HepG2 (cell line): ENCODE data around the gene CACNG7. TPM values are rescaled to one million over a fixed set of nuclear protein-coding genes. Genes with fewer than 3 reads are reported as not detected.

Experiments
- ATF7 ChIP-seq, 2 experiments: fragments of 450-650 bp in 1 of 2; sonication (generic) in 1 of 2; formaldehyde crosslinking in 1 of 2; IDR thresholded peaks; 2 replicates each; pipeline versions ENCODE4 v1.4.0 to v1.6.1; 2016 to 2020; ENCODE audit warnings: antibody characterized with exemption in 1 of 2, mild to moderate bottlenecking in 1 of 2, missing genetic modification reagents in 1 of 2
- ATRX ChIP-seq: sonication (generic); formaldehyde crosslinking; IDR thresholded peaks from 2 replicates; pipeline ENCODE4 v1.4.0; 2020; ENCODE audit warnings: missing genetic modification reagents, borderline replicate concordance
- NCOA5 ChIP-seq: sonication (generic); formaldehyde crosslinking; IDR thresholded peaks from 2 replicates; pipeline ENCODE4 v1.4.0; 2020; ENCODE audit warnings: missing genetic modification reagents
- NFE2 ChIP-seq: sonication (generic); formaldehyde crosslinking; IDR thresholded peaks from 2 replicates; pipeline ENCODE4 v1.4.0; 2020; ENCODE audit warnings: missing genetic modification reagents
- NFIC ChIP-seq: IDR thresholded peaks from 2 replicates; pipeline ENCODE4 v1.6.1; 2012; ENCODE audit warnings: mild to moderate bottlenecking, low read length, inconsistent platforms
- PAWR ChIP-seq: sonication (generic); formaldehyde crosslinking; IDR thresholded peaks from 2 replicates; pipeline ENCODE4 v1.4.0; 2020; ENCODE audit warnings: missing genetic modification reagents, mild to moderate bottlenecking, borderline replicate concordance
- SALL2 ChIP-seq: sonication (generic); formaldehyde crosslinking; IDR thresholded peaks from 2 replicates; pipeline ENCODE4 v1.8.1; 2023; ENCODE audit warnings: mild to moderate bottlenecking, missing genetic modification reagents, inconsistent platforms
- SOX6 ChIP-seq, 2 experiments: fragments of 450-650 bp in 1 of 2; sonication (generic) in 1 of 2; formaldehyde crosslinking in 1 of 2; IDR thresholded peaks; 2 replicates each; pipeline versions ENCODE4 v1.4.0 to v1.6.1; 2017 to 2020; ENCODE audit warnings: antibody characterized with exemption in 1 of 2, mild to moderate bottlenecking in 1 of 2, missing genetic modification reagents in 1 of 2
- TBX3 ChIP-seq: fragments of 450-650 bp; IDR thresholded peaks from 2 replicates; pipeline ENCODE4 v1.6.1; 2017; ENCODE audit warnings: antibody characterized with exemption, mild to moderate bottlenecking, inconsistent platforms, borderline replicate concordance
- TCF7L2 ChIP-seq: IDR thresholded peaks from 2 replicates; pipeline ENCODE4 v1.6.1; 2011; ENCODE audit warnings: mild to moderate bottlenecking, low read depth, low read length, moderate library complexity
- ZNF101 ChIP-seq: sonication (generic); formaldehyde crosslinking; IDR thresholded peaks from 2 replicates; pipeline ENCODE4 v1.4.0; 2020; ENCODE audit warnings: mild to moderate bottlenecking, low read depth, missing genetic modification reagents, borderline replicate concordance
- ZNF234 ChIP-seq: sonication (generic); formaldehyde crosslinking; conservative IDR thresholded peaks from 2 replicates; pipeline ENCODE4 v1.5.1; 2020; ENCODE audit warnings: mild to moderate bottlenecking, missing genetic modification reagents
- ZNF329 ChIP-seq: sonication (generic); formaldehyde crosslinking; IDR thresholded peaks from 2 replicates; pipeline ENCODE4 v1.9.0; 2021; ENCODE audit warnings: low read depth, mild to moderate bottlenecking, missing genetic modification reagents
- ZNF460 ChIP-seq: sonication (generic); formaldehyde crosslinking; IDR thresholded peaks from 2 replicates; pipeline ENCODE4 v1.5.1; 2020; ENCODE audit warnings: missing genetic modification reagents, mild to moderate bottlenecking, borderline replicate concordance
- ZNF558 ChIP-seq: sonication (generic); formaldehyde crosslinking; IDR thresholded peaks from 2 replicates; pipeline ENCODE4 v1.9.0; 2022; ENCODE audit warnings: mild to moderate bottlenecking, missing genetic modification reagents, borderline replicate concordance
- ZNF781 ChIP-seq: sonication (generic); formaldehyde crosslinking; IDR thresholded peaks from 2 replicates; pipeline ENCODE4 v1.5.1; 2020; ENCODE audit warnings: borderline replicate concordance, mild to moderate bottlenecking, missing genetic modification reagents; ENCODE audit errors: not compliant biosample characterization
- polyA plus RNA-seq, 8 experiments: library from polyadenylated mRNA; depleted of rRNA in 3 of 8; stranded (reverse) in 7 of 8; unstranded in 1 of 8; fragments of >200 nt; fragmentation: Illumina TruSeq in 4 of 8; extraction: Trizol in 4 of 8; gene quantifications; 2 replicates each; pipeline versions ENCODE4 v1.2.1 to v1.2.3, GENCODE V29; 2011 to 2016; ENCODE audit warnings: low read depth in 4 of 8, missing spikeins in 1 of 8, mixed read lengths in 1 of 8; ENCODE audit not compliant: insufficient read depth in 1 of 8
- total RNA-seq, 5 experiments: library from RNA; depleted of rRNA; stranded (reverse); fragments of >200 nt; fragmentation: Illumina TruSeq; extraction: Trizol; gene quantifications; 2 replicates each; pipeline ENCODE4 v1.2.3, GENCODE V29; 2016; ENCODE audit warnings: low read depth in 1 of 5
- TF ChIP-seq, protein P1 (sequence below): IDR thresholded peaks from 2 replicates; pipeline ENCODE4 v1.6.1; 2016; ENCODE audit warnings: low read depth, control low read depth
- TF ChIP-seq, protein P2 (sequence below): sonication (generic); formaldehyde crosslinking; IDR thresholded peaks from 2 replicates; pipeline ENCODE4 v1.5.0; 2020; ENCODE audit warnings: mild to moderate bottlenecking, missing genetic modification reagents, borderline replicate concordance
- TF ChIP-seq, protein P3 (sequence below): sonication (generic); formaldehyde crosslinking; IDR thresholded peaks from 2 replicates; pipeline ENCODE4 v1.4.0; 2020; ENCODE audit warnings: missing genetic modification reagents
- TF ChIP-seq, protein P4 (sequence below): sonication (generic); formaldehyde crosslinking; IDR thresholded peaks from 2 replicates; pipeline ENCODE4 v1.8.0; 2022; ENCODE audit warnings: mild to moderate bottlenecking, missing genetic modification reagents

CACNG7 gene
- total and polyA plus RNA-seq, 2 of the 13 experiments (the other 11 are each of a cell fraction or from before 2014, with no cell fraction given), result not detected

DNA sequence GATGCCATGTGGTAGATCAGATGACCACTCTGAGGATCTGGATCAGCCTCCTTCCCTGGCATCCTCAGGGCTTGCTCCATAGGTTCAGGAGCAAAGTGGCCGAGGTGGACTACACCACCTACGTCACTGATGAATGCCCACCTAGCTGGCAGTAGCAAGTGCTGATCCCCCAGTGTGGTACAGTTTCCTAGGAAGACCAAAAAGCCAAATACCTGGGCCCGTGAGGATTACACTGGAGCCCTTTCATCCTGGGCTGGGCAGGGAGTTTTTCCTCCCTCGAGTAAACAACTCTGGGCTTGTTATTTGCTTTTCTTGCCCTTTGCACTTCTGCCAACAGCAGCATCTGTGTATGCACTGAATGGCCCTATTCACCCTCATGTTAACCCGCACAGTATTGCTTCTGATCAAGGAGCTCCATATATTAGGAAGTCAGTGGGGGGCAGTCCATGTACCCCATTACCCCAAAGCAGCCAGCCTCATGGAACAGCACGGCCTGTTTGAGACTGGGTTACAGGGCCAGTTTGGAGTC is 44.7 kb upstream of the CACNG7 start (continued):
- TF ChIP-seq TCF7L2, result peak; percentile 81
- no peak for TF ChIP-seq ZNF329 (CRISPR knock-in tag)
- TF ChIP-seq ATRX, result no peak
- TF ChIP-seq ZNF460, result no peak; the same call in 1 of the 2 replicates
- TF ChIP-seq SOX6 (IDR thresholded peaks at IDR 0.05), result no peak
- TF ChIP-seq SOX6 (CRISPR knock-in tag; IDR thresholded peaks at IDR 0.05), result peak; percentile 87
- TF ChIP-seq NFE2 (CRISPR knock-in tag), result no peak
- no peak for TF ChIP-seq ZNF234 (CRISPR knock-in tag)
- TF ChIP-seq, protein P1, sequence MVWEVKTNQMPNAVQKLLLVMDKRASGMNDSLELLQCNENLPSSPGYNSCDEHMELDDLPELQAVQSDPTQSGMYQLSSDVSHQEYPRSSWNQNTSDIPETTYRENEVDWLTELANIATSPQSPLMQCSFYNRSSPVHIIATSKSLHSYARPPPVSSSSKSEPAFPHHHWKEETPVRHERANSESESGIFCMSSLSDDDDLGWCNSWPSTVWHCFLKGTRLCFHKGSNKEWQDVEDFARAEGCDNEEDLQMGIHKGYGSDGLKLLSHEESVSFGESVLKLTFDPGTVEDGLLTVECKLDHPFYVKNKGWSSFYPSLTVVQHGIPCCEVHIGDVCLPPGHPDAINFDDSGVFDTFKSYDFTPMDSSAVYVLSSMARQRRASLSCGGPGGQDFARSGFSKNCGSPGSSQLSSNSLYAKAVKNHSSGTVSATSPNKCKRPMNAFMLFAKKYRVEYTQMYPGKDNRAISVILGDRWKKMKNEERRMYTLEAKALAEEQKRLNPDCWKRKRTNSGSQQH (CRISPR knock-in tag), result peak; percentile 73
- TF ChIP-seq NCOA5 (CRISPR knock-in tag), result no peak
- TF ChIP-seq ZNF558 (CRISPR knock-in tag), result no peak
- TF ChIP-seq SALL2, result no peak; the same call in 1 of the 2 replicates
- TF ChIP-seq, protein P2, sequence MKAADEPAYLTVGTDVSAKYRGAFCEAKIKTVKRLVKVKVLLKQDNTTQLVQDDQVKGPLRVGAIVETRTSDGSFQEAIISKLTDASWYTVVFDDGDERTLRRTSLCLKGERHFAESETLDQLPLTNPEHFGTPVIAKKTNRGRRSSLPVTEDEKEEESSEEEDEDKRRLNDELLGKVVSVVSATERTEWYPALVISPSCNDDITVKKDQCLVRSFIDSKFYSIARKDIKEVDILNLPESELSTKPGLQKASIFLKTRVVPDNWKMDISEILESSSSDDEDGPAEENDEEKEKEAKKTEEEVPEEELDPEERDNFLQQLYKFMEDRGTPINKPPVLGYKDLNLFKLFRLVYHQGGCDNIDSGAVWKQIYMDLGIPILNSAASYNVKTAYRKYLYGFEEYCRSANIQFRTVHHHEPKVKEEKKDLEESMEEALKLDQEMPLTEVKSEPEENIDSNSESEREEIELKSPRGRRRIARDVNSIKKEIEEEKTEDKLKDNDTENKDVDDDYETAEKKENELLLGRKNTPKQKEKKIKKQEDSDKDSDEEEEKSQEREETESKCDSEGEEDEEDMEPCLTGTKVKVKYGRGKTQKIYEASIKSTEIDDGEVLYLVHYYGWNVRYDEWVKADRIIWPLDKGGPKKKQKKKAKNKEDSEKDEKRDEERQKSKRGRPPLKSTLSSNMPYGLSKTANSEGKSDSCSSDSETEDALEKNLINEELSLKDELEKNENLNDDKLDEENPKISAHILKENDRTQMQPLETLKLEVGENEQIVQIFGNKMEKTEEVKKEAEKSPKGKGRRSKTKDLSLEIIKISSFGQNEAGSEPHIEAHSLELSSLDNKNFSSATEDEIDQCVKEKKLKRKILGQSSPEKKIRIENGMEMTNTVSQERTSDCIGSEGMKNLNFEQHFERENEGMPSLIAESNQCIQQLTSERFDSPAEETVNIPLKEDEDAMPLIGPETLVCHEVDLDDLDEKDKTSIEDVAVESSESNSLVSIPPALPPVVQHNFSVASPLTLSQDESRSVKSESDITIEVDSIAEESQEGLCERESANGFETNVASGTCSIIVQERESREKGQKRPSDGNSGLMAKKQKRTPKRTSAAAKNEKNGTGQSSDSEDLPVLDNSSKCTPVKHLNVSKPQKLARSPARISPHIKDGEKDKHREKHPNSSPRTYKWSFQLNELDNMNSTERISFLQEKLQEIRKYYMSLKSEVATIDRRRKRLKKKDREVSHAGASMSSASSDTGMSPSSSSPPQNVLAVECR (CRISPR knock-in tag), result peak; percentile 58; the same call in 1 of the 2 replicates
- peak; percentile 93 for TF ChIP-seq TBX3
- TF ChIP-seq, protein P3, sequence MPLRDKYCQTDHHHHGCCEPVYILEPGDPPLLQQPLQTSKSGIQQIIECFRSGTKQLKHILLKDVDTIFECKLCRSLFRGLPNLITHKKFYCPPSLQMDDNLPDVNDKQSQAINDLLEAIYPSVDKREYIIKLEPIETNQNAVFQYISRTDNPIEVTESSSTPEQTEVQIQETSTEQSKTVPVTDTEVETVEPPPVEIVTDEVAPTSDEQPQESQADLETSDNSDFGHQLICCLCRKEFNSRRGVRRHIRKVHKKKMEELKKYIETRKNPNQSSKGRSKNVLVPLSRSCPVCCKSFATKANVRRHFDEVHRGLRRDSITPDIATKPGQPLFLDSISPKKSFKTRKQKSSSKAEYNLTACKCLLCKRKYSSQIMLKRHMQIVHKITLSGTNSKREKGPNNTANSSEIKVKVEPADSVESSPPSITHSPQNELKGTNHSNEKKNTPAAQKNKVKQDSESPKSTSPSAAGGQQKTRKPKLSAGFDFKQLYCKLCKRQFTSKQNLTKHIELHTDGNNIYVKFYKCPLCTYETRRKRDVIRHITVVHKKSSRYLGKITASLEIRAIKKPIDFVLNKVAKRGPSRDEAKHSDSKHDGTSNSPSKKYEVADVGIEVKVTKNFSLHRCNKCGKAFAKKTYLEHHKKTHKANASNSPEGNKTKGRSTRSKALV (CRISPR knock-in tag), result no peak
- no peak for TF ChIP-seq ATF7 (IDR thresholded peaks at IDR 0.05)
- TF ChIP-seq ATF7 (CRISPR knock-in tag; IDR thresholded peaks at IDR 0.05), result no peak
- peak; percentile 85 for TF ChIP-seq NFIC
- TF ChIP-seq ZNF781, result peak; percentile 20
- TF ChIP-seq PAWR (CRISPR knock-in tag), result no peak
- TF ChIP-seq, protein P4, sequence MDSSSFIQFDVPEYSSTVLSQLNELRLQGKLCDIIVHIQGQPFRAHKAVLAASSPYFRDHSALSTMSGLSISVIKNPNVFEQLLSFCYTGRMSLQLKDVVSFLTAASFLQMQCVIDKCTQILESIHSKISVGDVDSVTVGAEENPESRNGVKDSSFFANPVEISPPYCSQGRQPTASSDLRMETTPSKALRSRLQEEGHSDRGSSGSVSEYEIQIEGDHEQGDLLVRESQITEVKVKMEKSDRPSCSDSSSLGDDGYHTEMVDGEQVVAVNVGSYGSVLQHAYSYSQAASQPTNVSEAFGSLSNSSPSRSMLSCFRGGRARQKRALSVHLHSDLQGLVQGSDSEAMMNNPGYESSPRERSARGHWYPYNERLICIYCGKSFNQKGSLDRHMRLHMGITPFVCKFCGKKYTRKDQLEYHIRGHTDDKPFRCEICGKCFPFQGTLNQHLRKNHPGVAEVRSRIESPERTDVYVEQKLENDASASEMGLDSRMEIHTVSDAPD (CRISPR knock-in tag), result no peak
- no peak for TF ChIP-seq ZNF101 (CRISPR knock-in tag)
